Measurements from ENCODE around the gene ZFYVE26. TPM values are rescaled to one million over a fixed set of nuclear protein-coding genes. Genes with fewer than 3 reads are reported as not detected.
A peak's percentile ranks its signal among the peaks of the same experiment; 100 is the strongest.

ZFYVE26 gene
- total and polyA plus RNA-seq, 2 of the 8 experiments (the other 6 are each of a cell fraction or from before 2014, with no cell fraction given): 13.0 to 23.3 TPM

- TF ChIP-seq CTCF (IDR thresholded peaks at IDR 0.05; ENCODE audit: control extremely low read depth in 1 of 3, insufficient read depth in 1 of 3, low read depth in 1 of 3, low read length in 3 of 3) (peak in 2 of 3 experiments; percentile 39 to 44; a peak in 2 of 4 replicates), USF2 (IDR thresholded peaks at IDR 0.05; ENCODE audit: low read length) (no peak), SAP30 (IDR thresholded peaks at IDR 0.05; ENCODE audit: insufficient read depth, insufficient replicate concordance, low read length) (no peak), MAX (IDR thresholded peaks at IDR 0.05) (no peak), POU5F1 (IDR thresholded peaks at IDR 0.05; ENCODE audit: low read depth, low read length) (no peak), MAFK (IDR thresholded peaks at IDR 0.05; ENCODE audit: low read depth, low read length) (no peak), RAD21 (IDR thresholded peaks at IDR 0.05 in 1 of 2, conservative IDR thresholded peaks at IDR 0.05 in 1 of 2; ENCODE audit: low read depth in 2 of 2, low read length in 2 of 2) (peak; percentile 76 to 77), HDAC2 (IDR thresholded peaks at IDR 0.05; ENCODE audit: borderline replicate concordance in 1 of 2, low read depth in 2 of 2, low read length in 2 of 2) (no peak), CBX5 (IDR thresholded peaks at IDR 0.05; ENCODE audit: low read depth, low read length) (no peak), NRF1 (IDR thresholded peaks at IDR 0.05; ENCODE audit: low read depth, low read length) (no peak), JUN (IDR thresholded peaks at IDR 0.05; ENCODE audit: low read depth, low read length) (no peak)
Measured at GRCh38 chr14:67837011-67837624, 20.7 kb upstream of the ZFYVE26 start (continued).

Measured in H1 (cell line).